Measurements from ENCODE around the gene GLYATL3.
A peak's percentile ranks its signal among the peaks of the same experiment; 100 is the strongest.
"Not testable (repeated sequence)": the region's sequence is repeated elsewhere in the genome, so short reads cannot be mapped to it uniquely, and the experiment has no call there.

The GLYATL3 gene

GRCh38 chr6:49462927-49463611 is 36.7 kb upstream of the GLYATL3 start, which contains the start of the genes CENPQ and MMUT:
TSS of gene CENPQ (plus strand) at chr6:49463370. CDS start at chr6:49470177, 6,807 bp downstream.
TSS of gene MMUT (minus strand) at chr6:49463253. CDS start at chr6:49459466, 3,787 bp downstream.
- in situ Hi-C loops (cut with HindIII; ENCODE audit: low sequenced_read_pairs): no loop called here

DNA sequence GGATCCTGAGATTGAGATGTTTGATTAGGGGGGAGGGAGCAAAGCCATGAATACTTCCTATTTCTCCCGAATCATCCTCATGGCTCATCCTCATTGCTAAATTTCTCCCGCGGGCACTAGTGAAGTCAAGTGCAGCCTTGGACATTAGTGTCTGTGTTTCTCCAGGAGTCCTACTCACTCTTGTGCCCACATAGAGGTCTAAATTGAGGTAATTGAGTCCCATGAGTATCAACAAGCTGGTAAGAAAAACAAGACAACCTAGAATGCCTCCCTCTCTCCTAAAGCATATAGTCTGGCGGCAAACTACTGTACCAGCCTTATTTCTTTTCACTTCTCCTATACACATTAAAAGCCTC is 36.1 kb upstream of the GLYATL3 start:
- TF ChIP-seq, protein P1, sequence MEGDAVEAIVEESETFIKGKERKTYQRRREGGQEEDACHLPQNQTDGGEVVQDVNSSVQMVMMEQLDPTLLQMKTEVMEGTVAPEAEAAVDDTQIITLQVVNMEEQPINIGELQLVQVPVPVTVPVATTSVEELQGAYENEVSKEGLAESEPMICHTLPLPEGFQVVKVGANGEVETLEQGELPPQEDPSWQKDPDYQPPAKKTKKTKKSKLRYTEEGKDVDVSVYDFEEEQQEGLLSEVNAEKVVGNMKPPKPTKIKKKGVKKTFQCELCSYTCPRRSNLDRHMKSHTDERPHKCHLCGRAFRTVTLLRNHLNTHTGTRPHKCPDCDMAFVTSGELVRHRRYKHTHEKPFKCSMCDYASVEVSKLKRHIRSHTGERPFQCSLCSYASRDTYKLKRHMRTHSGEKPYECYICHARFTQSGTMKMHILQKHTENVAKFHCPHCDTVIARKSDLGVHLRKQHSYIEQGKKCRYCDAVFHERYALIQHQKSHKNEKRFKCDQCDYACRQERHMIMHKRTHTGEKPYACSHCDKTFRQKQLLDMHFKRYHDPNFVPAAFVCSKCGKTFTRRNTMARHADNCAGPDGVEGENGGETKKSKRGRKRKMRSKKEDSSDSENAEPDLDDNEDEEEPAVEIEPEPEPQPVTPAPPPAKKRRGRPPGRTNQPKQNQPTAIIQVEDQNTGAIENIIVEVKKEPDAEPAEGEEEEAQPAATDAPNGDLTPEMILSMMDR (IDR thresholded peaks at IDR 0.05; ENCODE audit: low read depth, low read length, missing control alignments): no peak
- H3K4me3 ChIP-seq (ENCODE audit: low read depth, low read length): peak overlapping the region; percentile 73
- in situ Hi-C loops (cut with HindIII; ENCODE audit: low sequenced_read_pairs): no loop called here
- no peak for DNase-seq (ENCODE audit: low read depth)

More at GRCh38 chr6:49462927-49463611, 36.7 kb upstream of the GLYATL3 start, which contains the start of the genes CENPQ and MMUT:
- peak within 1 kb of the TSS; percentile 73 for H3K4me3 ChIP-seq (ENCODE audit: low read depth, low read length)
- peak; percentile 89 for DNase-seq (ENCODE audit: low read depth)
- TF ChIP-seq, protein P1 (IDR thresholded peaks at IDR 0.05; ENCODE audit: low read depth, low read length, missing control alignments): no peak

DNA sequence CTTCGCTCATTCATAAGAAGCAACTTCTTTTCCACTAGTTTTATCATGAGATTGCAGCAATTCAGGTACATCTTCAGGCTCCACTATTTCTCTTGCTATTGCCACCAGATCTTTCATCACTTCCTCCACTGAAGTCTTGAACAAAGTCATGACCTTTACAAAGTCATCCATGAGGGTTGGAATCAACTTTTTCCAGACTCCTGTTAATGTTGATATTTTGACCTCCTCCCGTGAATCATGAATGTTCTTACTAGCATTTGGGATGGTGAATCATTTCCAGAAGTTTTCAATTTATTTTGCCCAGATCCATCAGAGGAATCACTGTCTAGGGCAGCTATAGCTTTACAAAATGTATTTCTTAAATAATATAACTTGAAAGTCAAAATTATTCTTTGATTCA is 35.0 kb upstream of the GLYATL3 start:
- no peak overlapping the region for H3K4me3 ChIP-seq (ENCODE audit: low read depth, low read length)
- TF ChIP-seq, protein P1 (IDR thresholded peaks at IDR 0.05; ENCODE audit: low read depth, low read length, missing control alignments): no peak
- no peak for DNase-seq (ENCODE audit: low read depth)
- in situ Hi-C loops (cut with HindIII; ENCODE audit: low sequenced_read_pairs): no loop called here

- no peak overlapping the region for H3K4me3 ChIP-seq (ENCODE audit: low read depth, low read length)
- in situ Hi-C loops (cut with HindIII; ENCODE audit: low sequenced_read_pairs): no loop called here
- no peak for DNase-seq (ENCODE audit: low read depth)
- TF ChIP-seq, protein P1 (IDR thresholded peaks at IDR 0.05; ENCODE audit: low read depth, low read length, missing control alignments): no peak
Observed at GRCh38 chr6:49468042-49468441, 31.7 kb upstream of the GLYATL3 start.

GRCh38 chr6:49476564-49476963 is 23.2 kb upstream of the GLYATL3 start:
- in situ Hi-C loops (cut with HindIII; ENCODE audit: low sequenced_read_pairs); DNase-seq (ENCODE audit: low read depth); H3K4me3 ChIP-seq (ENCODE audit: low read depth, low read length): not testable (repeated sequence)

DNA sequence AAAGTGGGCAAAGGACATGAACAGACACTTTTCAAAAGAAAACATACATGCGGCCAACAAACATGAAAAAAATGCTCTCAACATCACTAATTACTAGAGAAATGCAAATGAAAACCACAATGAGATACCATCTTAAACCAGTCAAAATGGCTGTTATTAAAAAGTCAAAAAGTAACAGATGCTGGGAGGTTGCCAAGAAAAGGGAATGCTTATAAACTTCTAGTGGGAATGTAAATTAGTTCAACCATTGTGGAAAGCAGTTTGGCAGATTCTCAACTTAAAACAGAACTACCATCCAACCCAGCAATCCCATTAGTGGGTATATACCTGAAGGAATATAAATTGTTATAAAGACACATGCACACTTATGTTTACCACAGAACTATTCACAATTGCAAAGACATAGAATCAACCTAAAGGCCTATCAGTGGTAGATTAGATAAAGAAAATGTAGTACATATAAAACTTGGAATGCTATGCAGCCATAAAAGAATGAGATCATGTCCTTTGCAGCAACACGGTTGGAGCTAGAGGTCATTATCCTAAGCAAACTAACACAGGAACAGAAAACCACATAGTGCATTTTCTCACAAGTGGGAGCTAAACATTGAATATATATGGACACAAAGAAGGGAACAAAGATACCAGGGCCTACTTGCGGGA is 20.3 kb upstream of the GLYATL3 start:
- no peak for DNase-seq (ENCODE audit: low read depth)
- H3K4me3 ChIP-seq (ENCODE audit: low read depth, low read length): no peak overlapping the region
- TF ChIP-seq, protein P1 (IDR thresholded peaks at IDR 0.05; ENCODE audit: low read depth, low read length, missing control alignments): no peak
- in situ Hi-C loops (cut with HindIII; ENCODE audit: low sequenced_read_pairs): no loop called here

GRCh38 chr6:49481846-49482245 is 17.9 kb upstream of the GLYATL3 start:
- H3K4me3 ChIP-seq (ENCODE audit: low read depth, low read length); in situ Hi-C loops (cut with HindIII; ENCODE audit: low sequenced_read_pairs); DNase-seq (ENCODE audit: low read depth): not testable (repeated sequence)

DNA sequence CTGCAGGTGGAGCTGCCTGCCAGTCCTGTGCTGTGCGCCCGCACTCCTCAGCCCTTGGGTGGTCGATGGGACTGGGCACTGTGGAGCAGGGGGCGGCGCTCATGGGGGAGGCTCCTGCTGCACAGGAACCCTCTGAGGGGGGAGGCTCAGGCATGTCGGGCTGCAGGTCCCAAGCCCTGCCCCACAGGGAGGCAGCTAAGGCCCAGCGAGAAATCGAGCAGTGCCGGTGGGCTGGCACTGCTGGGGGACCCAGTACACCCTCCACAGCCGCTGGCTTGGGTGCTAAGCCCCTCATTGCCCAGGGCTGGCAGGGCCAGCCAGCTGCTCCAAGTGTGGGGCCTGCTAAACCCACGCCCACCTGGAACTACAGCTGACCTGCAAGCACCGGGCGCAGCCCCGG is 16.3 kb upstream of the GLYATL3 start:
- DNase-seq (ENCODE audit: low read depth); H3K4me3 ChIP-seq (ENCODE audit: low read depth, low read length); in situ Hi-C loops (cut with HindIII; ENCODE audit: low sequenced_read_pairs): not testable (repeated sequence)

Measured in astrocyte of the cerebellum (primary cell).